GM12891 (cell line): ENCODE measurements around the gene FAM184B.

Experiments
- POLR2A ChIP-seq: IDR thresholded peaks from 2 replicates; pipeline ENCODE4 v1.6.1; 2011; ENCODE audit warnings: low read depth, low read length, control low read depth
- POLR2AphosphoS5 ChIP-seq: IDR thresholded peaks from 2 replicates; pipeline ENCODE4 v1.6.1; 2011; ENCODE audit warnings: low read depth, low read length, control low read depth
- POU2F2 ChIP-seq: IDR thresholded peaks from 2 replicates; pipeline ENCODE4 v1.6.1; 2011; ENCODE audit warnings: low read depth, mild to moderate bottlenecking, control low read depth, low read length, moderate library complexity

DNA sequence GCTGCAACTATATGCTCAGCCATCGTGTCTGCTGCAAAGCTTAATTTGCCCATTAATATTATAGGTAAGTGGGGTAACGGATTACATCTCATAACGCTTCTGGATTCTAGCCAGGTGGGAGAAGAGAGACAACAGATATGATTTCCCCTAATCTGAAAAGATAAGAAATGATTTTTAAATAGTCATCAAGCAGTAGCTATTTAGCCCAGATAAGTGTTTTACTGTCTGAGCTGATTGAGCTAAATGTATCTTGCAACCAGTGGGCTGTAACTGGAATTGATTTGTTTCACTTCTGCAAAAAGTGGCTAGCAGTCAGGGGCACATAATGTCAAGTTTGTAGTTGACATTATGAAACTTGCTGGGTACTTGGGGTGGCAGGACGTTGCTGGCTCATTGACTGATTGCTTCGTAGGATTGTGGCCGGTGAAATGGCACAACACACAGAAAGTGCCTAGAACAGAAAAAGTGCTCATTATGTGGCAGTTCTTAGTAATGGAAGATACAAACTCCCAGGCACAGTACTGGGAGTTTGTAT lies 185.9 kb downstream of the FAM184B start:
- no peak for TF ChIP-seq POLR2A
- TF ChIP-seq POLR2AphosphoS5, result no peak
- no peak for TF ChIP-seq POU2F2
